Common myeloid progenitor, CD34-positive (primary cell): ENCODE measurements around the gene SERPINF2.
"Not testable (repeated sequence)": the region's sequence is repeated elsewhere in the genome, so short reads cannot be mapped to it uniquely, and the experiment has no call there.

Experiments
- CTCF ChIA-PET: fragments of 350-600 bp; sonication (Branson Sonifier 250); formaldehyde crosslinking; loops from one replicate; lab custom pipeline; 2021; ENCODE audit warnings: antibody characterized with exemption; lab: Charles Lee
- POLR2A ChIA-PET: fragments of 350-600 bp; sonication (Branson Sonifier 250); formaldehyde crosslinking; loops from one replicate; lab custom pipeline; 2021; ENCODE audit warnings: antibody characterized with exemption; lab: Charles Lee
- DNase-seq, 3 donors: peaks; one replicate each; pipeline versions ENCODE4 v3.0.0 to v3.0.0-alpha.2; 2013
- H3K27ac ChIP-seq, 2 experiments: 1 replicate in 1 of 2; 2 replicates in 1 of 2; pipeline ENCODE4 v1.7.0; 2013; ENCODE audit warnings: inconsistent platforms in 2 of 2, low read length in 2 of 2, mild to moderate bottlenecking in 2 of 2, low read depth in 1 of 2, moderate library complexity in 1 of 2; ENCODE audit not compliant: severe bottlenecking in 2 of 2, insufficient read depth in 1 of 2, poor library complexity in 1 of 2
- H3K27me3 ChIP-seq, 5 experiments: replicated peaks in 2 of 5; 1 replicate in 3 of 5; 2 replicates in 2 of 5; pipeline versions ENCODE4 v1.6.1 to v1.7.0; 2013; ENCODE audit warnings: low read length in 4 of 5, mild to moderate bottlenecking in 2 of 5, moderate library complexity in 2 of 5, inconsistent platforms in 1 of 5; ENCODE audit not compliant: insufficient read depth in 5 of 5, control insufficient read depth in 4 of 5
- H3K36me3 ChIP-seq, 4 experiments: 1 replicate in 2 of 4; 2 replicates in 2 of 4; pipeline versions ENCODE4 v1.6.1 to v1.7.0; 2013; ENCODE audit warnings: low read length in 3 of 4, control low read depth in 1 of 4, mild to moderate bottlenecking in 1 of 4; ENCODE audit not compliant: control insufficient read depth in 4 of 4, insufficient read depth in 4 of 4
- H3K4me1 ChIP-seq, 4 experiments: 1 replicate in 3 of 4; 2 replicates in 1 of 4; pipeline versions ENCODE4 v1.6.1 to v1.7.1; 2013; ENCODE audit warnings: low read length in 3 of 4, mild to moderate bottlenecking in 3 of 4, control low read depth in 1 of 4, inconsistent platforms in 1 of 4, moderate library complexity in 1 of 4; ENCODE audit not compliant: control insufficient read depth in 4 of 4, insufficient read depth in 4 of 4; ENCODE audit errors: control extremely low read depth in 1 of 4
- H3K4me3 ChIP-seq, 7 experiments: 1 replicate in 4 of 7; 2 replicates in 3 of 7; pipeline versions ENCODE4 v1.5.1 to v1.7.0; 2013; ENCODE audit warnings: mild to moderate bottlenecking in 7 of 7, low read length in 6 of 7, moderate library complexity in 6 of 7, inconsistent platforms in 2 of 7, low read depth in 2 of 7, control low read depth in 1 of 7; ENCODE audit not compliant: insufficient read depth in 4 of 7, control insufficient read depth in 1 of 7; ENCODE audit errors: extremely low read depth in 1 of 7
- H3K9me3 ChIP-seq, 5 experiments: 1 replicate in 4 of 5; 2 replicates in 1 of 5; pipeline versions ENCODE4 v1.6.1 to v1.7.1; 2013; ENCODE audit warnings: low read length in 4 of 5, mild to moderate bottlenecking in 2 of 5, inconsistent platforms in 1 of 5, low read depth in 1 of 5, moderate library complexity in 1 of 5; ENCODE audit not compliant: control insufficient read depth in 4 of 5, insufficient read depth in 2 of 5; ENCODE audit errors: control extremely low read depth in 1 of 5
- WGBS: methylation state at CpG from one replicate; pipeline ENCODE4 v1.1.5; 2013; ENCODE audit not compliant: insufficient coverage; 5-methylcytosine and 5-hydroxymethylcytosine counted together

SERPINF2 gene

DNA sequence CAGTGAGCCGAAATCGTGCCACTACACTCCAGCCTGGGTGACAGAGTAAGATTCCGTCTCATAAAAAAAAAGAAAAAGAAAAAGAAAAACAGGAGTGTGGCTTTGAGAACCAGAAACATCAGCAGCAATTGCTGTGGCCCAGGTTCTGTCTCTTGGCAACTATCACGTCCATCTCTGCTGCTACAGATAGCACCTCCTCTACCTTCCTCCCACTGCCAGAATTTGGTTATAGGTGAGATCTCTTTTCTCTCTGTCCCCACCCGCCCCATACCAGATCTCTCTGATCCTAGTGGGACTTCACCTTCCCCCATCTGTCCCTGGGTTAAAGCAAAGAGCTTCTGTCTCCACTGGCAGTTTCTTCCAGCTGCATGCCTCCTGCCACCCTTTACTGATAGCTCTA lies 35.6 kb upstream of the SERPINF2 start:
- DNase-seq, result no peak
- no peak overlapping the region for H3K27ac ChIP-seq
- H3K4me1 ChIP-seq, result peaks cover 0 to 20% (median 17%) of the 10 kb centered on the region in 4 experiments
- no peak overlapping the region for H3K4me3 ChIP-seq
- ChIA-PET CTCF (no interaction called here), POLR2A (interaction anchor here (0.9 kb wide), 1 partner anchor 10 kb away, joined by 3 read pairs; no protein-coding TSS in a partner anchor)
- H3K9me3 ChIP-seq, result no peaks in the 10 kb centered on the region
- peaks cover 0 to 6% (median 0%) of the 10 kb centered on the region in 5 experiments for H3K27me3 ChIP-seq
- H3K36me3 ChIP-seq, result no peaks in the 10 kb centered on the region
- WGBS, result 100% methylated on average over 5 of the region's 5 CpGs

DNA sequence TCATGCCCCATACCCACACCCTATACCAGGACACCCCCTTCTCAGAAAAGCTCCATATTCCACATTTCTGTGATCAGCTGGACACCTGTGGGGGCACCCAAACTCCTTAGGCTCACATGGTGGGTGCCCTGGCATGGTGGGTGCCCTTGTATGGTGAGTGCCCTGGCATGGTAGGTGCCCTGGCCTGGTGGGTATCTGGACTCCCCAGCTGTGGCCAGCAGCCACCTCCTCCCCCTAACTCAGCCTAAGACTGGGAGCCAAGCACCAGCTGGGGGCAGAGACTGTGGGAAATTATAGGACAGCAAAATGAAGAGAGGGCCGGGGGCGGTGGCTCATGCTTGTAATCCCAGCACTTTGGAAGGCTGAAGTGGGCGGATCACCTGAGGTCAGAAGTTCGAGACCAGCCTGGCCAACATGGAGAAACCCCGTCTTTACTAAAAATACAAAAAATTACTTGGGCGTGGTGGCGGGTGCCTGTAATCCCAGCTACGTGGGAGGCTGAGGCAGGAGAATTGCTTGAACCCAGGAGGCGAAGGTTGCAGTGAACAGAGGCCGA lies 33.8 kb upstream of the SERPINF2 start:
- CTCF ChIA-PET, result interaction anchor here (1.0 kb wide), 1 partner anchor 75 kb away, joined by 3 read pairs; no protein-coding TSS in a partner anchor
- H3K4me1 ChIP-seq, result peaks cover 0 to 27% (median 24%) of the 10 kb centered on the region in 4 experiments
- POLR2A ChIA-PET, H3K9me3 ChIP-seq, H3K27ac ChIP-seq, DNase-seq, H3K27me3 ChIP-seq, H3K4me3 ChIP-seq, H3K36me3 ChIP-seq: not testable (repeated sequence)
- 95% methylated on average over 8 of the region's 10 CpGs for WGBS

DNA sequence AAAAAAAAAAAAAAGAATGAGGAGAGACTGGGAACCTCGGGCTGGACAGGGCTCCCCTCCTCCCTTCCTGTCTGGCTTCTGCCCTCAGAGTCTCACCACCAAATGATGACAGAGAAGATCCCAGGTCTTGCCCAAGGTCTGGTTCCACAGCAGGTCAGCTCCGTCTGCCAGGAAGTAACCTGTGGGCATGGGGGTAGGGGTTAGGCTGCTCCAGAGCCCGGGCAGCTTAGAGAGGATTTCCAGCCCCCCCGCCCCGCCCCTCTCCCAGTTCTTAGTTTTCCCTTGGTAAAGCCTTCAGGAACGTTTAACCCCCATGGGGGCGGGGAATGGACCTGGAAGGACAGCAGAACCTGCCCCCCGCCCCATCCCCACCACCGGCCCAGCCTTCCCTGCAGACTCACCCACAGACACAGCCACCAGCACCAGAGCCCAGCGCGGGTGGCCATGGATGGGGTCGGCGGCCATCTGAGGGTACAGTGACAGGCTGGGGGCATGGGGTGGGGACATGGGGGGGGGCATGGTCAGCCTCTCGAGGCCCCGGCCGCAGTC lies 33.2 kb upstream of the SERPINF2 start:
- CTCF ChIA-PET, result interaction anchor here (1.0 kb wide), 1 partner anchor 74 kb away, joined by 3 read pairs; no protein-coding TSS in a partner anchor
- DNase-seq, result no peak
- 0% methylated on average over 5 of the region's 16 CpGs for WGBS

DNA sequence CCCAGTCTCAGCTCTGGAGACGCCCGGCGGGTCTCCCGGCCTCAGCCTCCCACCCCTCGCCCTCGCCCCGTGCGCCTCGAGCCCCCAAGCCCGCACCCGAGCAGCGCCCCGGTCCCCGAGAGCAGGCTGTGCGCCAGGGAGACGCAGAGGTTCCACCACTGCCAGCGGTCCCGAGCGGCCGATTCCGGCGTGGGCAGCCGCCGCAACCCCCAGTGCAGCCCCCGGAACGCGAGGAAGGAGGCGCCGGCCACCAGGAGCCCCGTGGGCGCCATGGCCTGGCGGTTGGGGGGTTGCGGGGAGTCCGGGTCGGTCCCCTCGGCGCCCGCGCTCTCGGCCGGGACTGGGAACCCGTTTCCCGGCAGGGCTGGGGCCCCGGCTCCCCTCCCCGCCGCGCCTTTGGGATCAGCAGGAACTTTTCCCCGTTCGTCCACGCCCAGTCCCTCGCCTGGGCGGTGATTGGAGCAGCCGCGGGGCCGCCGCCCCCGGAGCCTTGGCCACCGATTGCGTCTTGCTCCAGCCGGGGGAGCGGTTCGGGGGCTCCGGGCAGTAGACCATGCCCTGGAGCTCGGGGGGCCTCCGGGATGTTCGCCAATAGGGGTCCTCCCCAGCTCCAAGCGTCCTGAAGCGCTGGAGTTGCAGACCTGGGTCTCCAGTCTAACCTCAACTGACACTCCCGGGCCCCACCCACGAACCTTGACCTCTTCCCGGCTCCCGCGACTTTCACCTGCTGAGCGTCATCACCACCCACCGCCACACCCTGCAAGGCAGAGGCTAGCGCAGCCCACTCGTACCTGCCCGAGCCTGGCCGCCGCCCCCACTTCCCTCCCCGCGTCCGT lies 32.5 kb upstream of the SERPINF2 start, which contains the start of gene TLCD2:
TLCD2 (minus strand) TSS at position 407 of the 836 bp plus-strand sequence; CDS start at position 272, 135 bp downstream.
- Histone ChIP-seq H3K4me1 (peaks cover 0 to 39% (median 37%) of the 10 kb centered on the region in 4 experiments), H3K4me3 (peak within 1 kb of the TSS; percentile 59 to 80 (median 64)), H3K9me3 (no peaks in the 10 kb centered on the region), H3K27ac (no peak within 1 kb of the TSS), H3K27me3 (peaks cover 0 to 6% (median 0%) of the 10 kb centered on the region in 5 experiments), H3K36me3 (no peaks in the 10 kb centered on the region)
- WGBS, result under 1% methylated on average over 66 of the region's 83 CpGs
- peak in 1 of 3 donors; percentile 29 for DNase-seq
- CTCF ChIA-PET, result interaction anchor here (0.7 kb wide), 1 partner anchor 74 kb away, joined by 3 read pairs; no protein-coding TSS in a partner anchor
- POLR2A ChIA-PET, result no interaction called here

More for the DNA sequence above, 33.2 kb upstream of the SERPINF2 start:
- peak overlapping the region in 5 of 7 experiments; percentile 31 to 80 (median 73) for H3K4me3 ChIP-seq
- H3K27ac ChIP-seq, result no peak overlapping the region
- POLR2A ChIA-PET, result no interaction called here
- H3K36me3 ChIP-seq, result no peaks in the 10 kb centered on the region
- H3K27me3 ChIP-seq, result peaks cover 0 to 6% (median 0%) of the 10 kb centered on the region in 5 experiments
- H3K9me3 ChIP-seq, result no peaks in the 10 kb centered on the region
- peaks cover 0 to 33% (median 30%) of the 10 kb centered on the region in 4 experiments for H3K4me1 ChIP-seq

DNA sequence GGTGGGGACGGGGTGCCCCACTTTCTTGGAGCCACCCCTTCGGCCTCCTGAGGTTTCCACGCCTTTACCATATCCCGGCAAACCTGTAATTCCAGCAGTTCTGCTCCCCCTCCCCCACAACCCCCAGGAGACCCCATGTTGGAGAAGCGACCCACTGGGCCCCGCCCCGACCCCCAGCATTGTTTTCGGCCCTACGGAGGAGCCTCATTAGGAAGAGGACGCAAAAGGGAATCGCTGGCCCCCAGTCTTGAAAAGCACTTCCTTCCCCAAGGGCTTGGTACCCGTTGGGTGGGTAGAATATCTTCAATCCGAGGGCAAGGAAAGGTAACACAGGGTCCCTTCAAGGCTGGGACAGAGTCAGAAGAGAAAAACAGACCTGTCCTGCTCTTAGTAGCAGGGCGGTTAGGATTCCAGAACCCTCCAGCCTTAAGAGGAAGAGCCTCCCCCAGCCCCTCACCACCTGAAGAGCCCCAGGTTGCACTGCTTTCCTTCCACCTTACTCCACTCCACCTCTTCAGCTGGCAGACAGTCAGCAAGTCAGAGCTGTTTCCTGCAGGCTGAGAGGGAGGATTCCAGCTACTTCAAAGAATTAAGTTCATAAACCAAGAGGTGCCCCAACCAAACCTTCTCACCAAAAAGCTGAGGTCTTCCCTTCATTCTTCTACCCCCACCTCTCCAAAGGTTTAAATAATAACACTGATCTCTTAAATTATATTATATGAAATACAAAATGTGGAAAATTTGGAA lies 31.7 kb upstream of the SERPINF2 start:
- WGBS, result 13% methylated on average over 10 of the region's 14 CpGs
- ChIA-PET CTCF (interaction anchor here (0.9 to 1.4 kb wide), 2 partner anchors 38 to 42 kb away, joined by 3 to 5 read pairs; no protein-coding TSS in a partner anchor), POLR2A (no interaction called here)
- no peaks in the 10 kb centered on the region for H3K36me3 ChIP-seq
- H3K4me3 ChIP-seq, result peak overlapping the region in 6 of 7 experiments; percentile 59 to 80 (median 68)
- peaks cover 0 to 6% (median 0%) of the 10 kb centered on the region in 5 experiments for H3K27me3 ChIP-seq
- H3K27ac ChIP-seq, result no peak overlapping the region
- no peaks in the 10 kb centered on the region for H3K9me3 ChIP-seq
- H3K4me1 ChIP-seq, result peaks cover 0 to 44% (median 40%) of the 10 kb centered on the region in 4 experiments
- peak in 1 of 3 donors; percentile 24 for DNase-seq

DNA sequence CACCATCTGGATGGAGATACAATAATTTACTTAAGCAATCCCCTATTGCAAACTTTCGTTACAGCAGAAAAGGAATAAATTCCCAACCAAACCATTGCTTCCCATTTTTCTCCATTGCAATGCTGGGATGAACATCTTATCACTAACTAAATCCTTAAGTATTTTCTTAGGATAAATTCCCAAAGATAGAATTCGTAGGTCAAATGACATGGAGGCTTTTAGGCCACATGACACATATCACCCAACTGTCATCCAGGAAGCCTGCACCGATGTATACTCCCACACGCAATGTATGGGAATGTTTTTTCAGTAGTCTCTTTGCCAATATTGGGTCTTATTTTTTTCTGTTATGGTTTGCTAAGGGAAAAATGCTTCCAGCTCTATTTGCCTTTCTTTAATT lies 30.9 kb upstream of the SERPINF2 start:
- POLR2A ChIA-PET, result no interaction called here

More for the DNA sequence above, 30.9 kb upstream of the SERPINF2 start:
- H3K36me3 ChIP-seq, result no peaks in the 10 kb centered on the region
- WGBS, result 100% methylated on average over 1 of the region's 4 CpGs
- peaks cover 0 to 45% (median 44%) of the 10 kb centered on the region in 4 experiments for H3K4me1 ChIP-seq
- H3K4me3 ChIP-seq, result no peak overlapping the region
- H3K27me3 ChIP-seq, result peaks cover 0 to 6% (median 0%) of the 10 kb centered on the region in 5 experiments
- CTCF ChIA-PET, result interaction anchor here (0.9 to 1.4 kb wide), 2 partner anchors 39 to 43 kb away, joined by 3 to 5 read pairs; no protein-coding TSS in a partner anchor
- no peaks in the 10 kb centered on the region for H3K9me3 ChIP-seq
- H3K27ac ChIP-seq, result no peak overlapping the region
- DNase-seq, result no peak
